DND-41 (cell line): ENCODE measurements around the gene SHLD2.

Experiments
- EZH2 ChIP-seq: IDR thresholded peaks from 3 replicates; pipeline ENCODE4 v1.6.1; 2012; ENCODE audit warnings: borderline replicate concordance, low read depth, mild to moderate bottlenecking, moderate library complexity, low read length, inconsistent platforms; ENCODE audit not compliant: severe bottlenecking
- TF ChIP-seq, protein P1 (sequence below): IDR thresholded peaks from 2 replicates; pipeline ENCODE4 v1.5.1; 2012; ENCODE audit warnings: borderline replicate concordance, low read length, moderate library complexity, mild to moderate bottlenecking; ENCODE audit not compliant: poor library complexity, severe bottlenecking; ENCODE audit errors: extremely low read depth

DNA sequence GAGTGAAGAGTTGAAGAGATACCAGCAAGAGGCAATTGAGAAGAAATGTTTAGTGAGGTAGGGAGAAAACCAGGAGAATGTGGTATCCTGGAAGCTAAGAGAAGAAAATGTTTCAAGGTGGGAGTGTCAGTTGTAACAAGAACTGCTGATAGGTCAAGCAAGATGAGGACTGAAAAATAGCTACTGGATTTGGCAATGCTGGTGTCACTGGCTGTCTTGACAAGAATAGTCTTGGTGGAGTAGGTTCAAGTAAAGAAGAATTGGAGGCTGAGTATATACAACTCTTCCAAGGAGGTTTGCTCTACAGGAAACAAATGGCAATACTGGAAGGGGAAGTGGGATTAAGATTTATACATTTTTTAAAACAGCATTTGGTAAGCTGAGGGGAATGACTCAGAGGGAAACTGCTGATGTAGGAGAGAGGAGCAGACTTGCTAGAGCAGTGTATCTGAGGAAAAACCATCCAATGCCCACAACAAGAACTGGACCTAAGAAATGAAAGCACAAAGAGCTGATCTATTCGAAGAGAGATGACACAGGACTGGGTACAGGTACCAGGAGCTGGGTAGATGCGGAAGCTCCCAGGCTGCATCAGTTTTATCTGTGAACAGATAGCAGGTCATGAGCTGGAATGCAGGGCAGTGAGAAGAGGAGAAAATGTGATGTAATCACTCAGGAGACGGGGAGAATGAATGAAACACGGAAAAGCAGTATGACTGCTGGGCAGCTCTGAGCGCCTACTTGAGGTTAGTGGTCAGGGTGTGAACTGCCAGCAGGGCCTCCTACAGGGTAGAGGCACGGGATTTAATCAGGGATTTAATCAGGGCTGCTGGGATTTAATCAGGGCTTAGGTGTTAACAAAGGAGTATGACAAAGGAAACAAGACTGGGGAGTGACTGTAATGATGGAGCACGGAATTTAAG lies 40.4 kb upstream of the SHLD2 start:
- TF ChIP-seq, protein P1, sequence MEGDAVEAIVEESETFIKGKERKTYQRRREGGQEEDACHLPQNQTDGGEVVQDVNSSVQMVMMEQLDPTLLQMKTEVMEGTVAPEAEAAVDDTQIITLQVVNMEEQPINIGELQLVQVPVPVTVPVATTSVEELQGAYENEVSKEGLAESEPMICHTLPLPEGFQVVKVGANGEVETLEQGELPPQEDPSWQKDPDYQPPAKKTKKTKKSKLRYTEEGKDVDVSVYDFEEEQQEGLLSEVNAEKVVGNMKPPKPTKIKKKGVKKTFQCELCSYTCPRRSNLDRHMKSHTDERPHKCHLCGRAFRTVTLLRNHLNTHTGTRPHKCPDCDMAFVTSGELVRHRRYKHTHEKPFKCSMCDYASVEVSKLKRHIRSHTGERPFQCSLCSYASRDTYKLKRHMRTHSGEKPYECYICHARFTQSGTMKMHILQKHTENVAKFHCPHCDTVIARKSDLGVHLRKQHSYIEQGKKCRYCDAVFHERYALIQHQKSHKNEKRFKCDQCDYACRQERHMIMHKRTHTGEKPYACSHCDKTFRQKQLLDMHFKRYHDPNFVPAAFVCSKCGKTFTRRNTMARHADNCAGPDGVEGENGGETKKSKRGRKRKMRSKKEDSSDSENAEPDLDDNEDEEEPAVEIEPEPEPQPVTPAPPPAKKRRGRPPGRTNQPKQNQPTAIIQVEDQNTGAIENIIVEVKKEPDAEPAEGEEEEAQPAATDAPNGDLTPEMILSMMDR, result no peak
- TF ChIP-seq EZH2, result no peak
